Heart left ventricle (tissue), 16 donors: ENCODE measurements around the gene SRPX2. TPM values are rescaled to one million over a fixed set of nuclear protein-coding genes. Genes with fewer than 3 reads are reported as not detected.

Source experiments
- ATAC-seq, 4 donors: fragments of 200-7000 bp; cut with Tn5 transposase; one replicate each; pipeline ENCODE4 v1.9.1; 2020 to 2022; ENCODE audit warnings: moderate library complexity in 4 of 4, mild to moderate bottlenecking in 3 of 4, moderate number of reproducible peaks in 1 of 4
- DNase-seq, 5 donors: peaks; one replicate each; pipeline ENCODE4 v3.0.0-alpha.2; 2020
- H3K27ac ChIP-seq, 12 donors: fragments of 200-600 bp; sonication (generic) in 4 of 12; one replicate each; pipeline versions ENCODE4 v1.5.0 to v1.8.0; 2016 to 2022; ENCODE audit warnings: mild to moderate bottlenecking in 2 of 12
- H3K27me3 ChIP-seq, 9 donors: fragments of 200-600 bp; sonication (generic) in 2 of 9; one replicate each; pipeline versions ENCODE4 v1.5.1 to v1.8.0; 2016 to 2022; ENCODE audit warnings: mild to moderate bottlenecking in 3 of 9
- H3K36me3 ChIP-seq, 9 donors: fragments of 200-600 bp; sonication (generic) in 2 of 9; one replicate each; pipeline versions ENCODE4 v1.5.0 to v1.8.0; 2018 to 2022; ENCODE audit warnings: mild to moderate bottlenecking in 2 of 9
- H3K4me1 ChIP-seq, 12 donors: fragments of 200-600 bp; sonication (generic) in 4 of 12; one replicate each; pipeline versions ENCODE4 v1.5.0 to v1.8.0; 2016 to 2022; ENCODE audit warnings: mild to moderate bottlenecking in 3 of 12
- H3K4me3 ChIP-seq, 12 donors: fragments of 200-600 bp; sonication (generic) in 4 of 12; one replicate each; pipeline versions ENCODE4 v1.5.0 to v1.8.0; 2017 to 2022; ENCODE audit warnings: mild to moderate bottlenecking in 9 of 12, moderate library complexity in 4 of 12
- H3K9me3 ChIP-seq, 12 donors: fragments of 200-600 bp; sonication (generic) in 4 of 12; one replicate each; pipeline versions ENCODE4 v1.5.0 to v1.8.0; 2016 to 2022; ENCODE audit warnings: mild to moderate bottlenecking in 1 of 12
- CTCF ChIP-seq, 12 donors: fragments of 200-600 bp; sonication (generic) in 4 of 12; IDR thresholded peaks; one replicate each; pipeline versions ENCODE4 v1.5.0 to v1.8.0; 2018 to 2022; ENCODE audit warnings: antibody characterized with exemption in 12 of 12, mild to moderate bottlenecking in 5 of 12
- POLR2A ChIP-seq, 2 donors: fragments of 450-650 bp; IDR thresholded peaks; one replicate each; pipeline ENCODE4 v1.6.1; 2017; ENCODE audit warnings: antibody characterized with exemption in 2 of 2, mild to moderate bottlenecking in 2 of 2, moderate library complexity in 2 of 2
- WGBS, 4 donors: extraction: QIAGEN DNeasy Blood & Tissue Kit in 2 of 4; methylation state at CpG; one replicate each; pipeline versions ENCODE4 v1.1.5 to v1.1.7; 2013 to 2018; 5-methylcytosine and 5-hydroxymethylcytosine counted together
- intact Hi-C, 10 donors: fragments of 100-400 bp; cut with DNase I; formaldehyde crosslinking; loops; one replicate each; pipeline versions ENCODE4 v1.11.1 to v1.14.2; 2022
- polyA plus RNA-seq, 2 donors: library from polyadenylated mRNA; stranded (reverse); fragments of 200-250 nt; gene quantifications; one replicate each; pipeline ENCODE4 v1.2.3, GENCODE V29; 2013
- total RNA-seq, 9 donors: library from RNA; depleted of rRNA in 2 of 9; stranded (reverse); fragments of >200 nt in 2 of 9; fragmentation: NEBNext Ultra II Directional in 3 of 9; extraction: Animal tissue kit (Norgen Biotek cat#: 25700) in 3 of 9; gene quantifications; one replicate each; pipeline versions ENCODE4 v1.1.0 to v1.2.4, GENCODE V29; 2016 to 2023
- donor health status: ischemic (EF 13 %, LVEDD 7.1; RV severe dilation, severe dysfunction).
- donor health status: healthy with polysubstance abuse.
- donor health status: DM: no; HTN: yes; CAD: no.
- donor health status: DM: no; HTN: no; CAD: no.
- donor health status: ischemic (EF 25% LVEDD 6.9; RV normal size, moderate dysfunction).
- donor health status: ischemic (EF 25% LVEDD 5.7; RV mildly dilated, moderate dysfunction).
- donor health status: healthy.
- donor health status: DM: yes; HTN: yes; CAD: no.
- donor health status: ischemic (EF 35%, LVEDD 5.7; RV mildly dilated, moderate dysfunction).
- donor health status: nonischemic (EF 11% LVEDD 7.7; RV severe dilation, severe dysfunction).
- donor health status: DM: yes; HTN: yes; CAD: no.
- donor health status: PGD.
- donor health status: ischemic (EF 29% LVEDD 5.4; RV normal size, mild dysfunction).
- donor health status: nonischemic (EF 23%, LVEDD 6.1; RV moderate dilation, normal function).

SRPX2 gene
- total and polyA plus RNA-seq, 11 donors = 3.4 to 39.1 (median 10.5) TPM

GRCh38 chrX:100662170-100662569 lies 18.2 kb downstream of the SRPX2 start:
- TF ChIP-seq POLR2A (IDR thresholded peaks at IDR 0.05) (no peak), CTCF (IDR thresholded peaks at IDR 0.05) (no peak)
- Histone ChIP-seq H3K4me1 (peaks cover 0 to 3% (median 0%) of the 10 kb centered on the region in 12 donors), H3K27me3 (peaks cover 0 to 12% (median 0%) of the 10 kb centered on the region in 9 donors), H3K27ac (no peak overlapping the region), H3K36me3 (peaks cover 0 to 3% (median 0%) of the 10 kb centered on the region in 9 donors), H3K4me3 (no peak overlapping the region), H3K9me3 (no peaks in the 10 kb centered on the region)
- WGBS, 4 donors = 81 to 95% (median 91%) methylated on average over 13 of the region's 13 CpGs
- intact Hi-C loops = no loop called here
- ATAC-seq (no peak), DNase-seq (no peak)

GRCh38 chrX:100662796-100663195 lies 18.8 kb downstream of the SRPX2 start:
- intact Hi-C loops = no loop called here
- 74 to 90% (median 89%) methylated on average over 4 of the region's 4 CpGs for WGBS, 4 donors

DNA sequence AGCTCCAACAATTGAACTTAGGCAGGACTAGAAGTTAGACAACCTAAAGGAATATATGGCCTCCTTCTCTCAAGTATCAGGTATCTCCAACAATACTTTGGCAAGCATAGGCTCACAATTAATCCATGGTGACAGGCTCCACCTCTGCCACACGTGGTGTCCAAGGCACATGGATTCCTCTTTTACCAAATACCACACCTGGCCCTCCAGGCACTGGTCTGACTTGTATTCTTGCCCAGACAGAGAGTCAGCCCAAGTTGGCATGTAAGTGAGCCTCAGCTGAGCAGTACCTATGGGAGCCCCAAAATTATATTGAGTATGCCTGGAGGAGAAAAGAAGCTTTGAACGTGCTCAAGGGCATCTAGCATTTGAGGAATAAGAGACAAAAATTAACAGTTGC lies 19.6 kb downstream of the SRPX2 start:
- peaks cover 0 to 3% (median 0%) of the 10 kb centered on the region in 9 donors for H3K36me3 ChIP-seq
- H3K27me3 ChIP-seq = peaks cover 0 to 17% (median 0%) of the 10 kb centered on the region in 9 donors
- ATAC-seq (no peak), DNase-seq (no peak)
- H3K9me3 ChIP-seq = no peaks in the 10 kb centered on the region
- TF ChIP-seq POLR2A (IDR thresholded peaks at IDR 0.05) (no peak), CTCF (IDR thresholded peaks at IDR 0.05) (no peak)
- WGBS, 4 donors = 46 to 78% (median 61%) methylated on average over 2 of the region's 2 CpGs
- intact Hi-C loops = no loop called here
- H3K4me3 ChIP-seq = no peak overlapping the region
- H3K27ac ChIP-seq = no peak overlapping the region
- H3K4me1 ChIP-seq = peaks cover 0 to 3% (median 0%) of the 10 kb centered on the region in 12 donors

More at GRCh38 chrX:100662796-100663195, 18.8 kb downstream of the SRPX2 start:
- TF ChIP-seq CTCF (IDR thresholded peaks at IDR 0.05) (no peak), POLR2A (IDR thresholded peaks at IDR 0.05) (no peak)
- Histone ChIP-seq H3K27ac (no peak overlapping the region), H3K9me3 (no peaks in the 10 kb centered on the region), H3K4me1 (peaks cover 0 to 3% (median 0%) of the 10 kb centered on the region in 12 donors), H3K36me3 (peaks cover 0 to 3% (median 0%) of the 10 kb centered on the region in 9 donors), H3K27me3 (peaks cover 0 to 12% (median 0%) of the 10 kb centered on the region in 9 donors), H3K4me3 (no peak overlapping the region)
- ATAC-seq = no peak
- DNase-seq = no peak

DNA sequence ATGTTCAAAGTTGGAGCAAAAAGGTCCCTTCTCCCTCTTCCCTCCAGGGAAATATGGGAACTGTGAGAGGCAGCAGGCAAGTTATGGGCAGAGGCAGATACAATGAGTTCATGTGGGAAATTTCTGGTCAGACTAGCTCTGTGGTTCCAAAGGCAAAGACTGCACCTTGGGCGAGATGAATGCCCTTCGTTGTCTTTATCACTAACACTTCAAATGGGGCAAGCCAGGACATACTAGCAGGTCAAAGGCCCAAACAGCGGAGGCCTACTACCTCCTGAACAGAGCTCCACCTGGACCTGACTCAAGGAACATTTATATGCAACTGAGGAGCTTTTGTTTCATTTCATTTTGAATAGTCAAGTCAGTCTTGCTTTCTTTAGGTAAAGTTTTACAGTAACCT lies 29.0 kb downstream of the SRPX2 start:
- TF ChIP-seq CTCF (IDR thresholded peaks at IDR 0.05) = no peak
- TF ChIP-seq POLR2A (IDR thresholded peaks at IDR 0.05) = no peak
- intact Hi-C loops = loop anchor here in 2 of 10 donors (10.0 kb wide), 2 partner anchors 532 to 612 kb away; no protein-coding TSS in a partner anchor
- ATAC-seq (no peak), DNase-seq (no peak)
- peaks cover 0 to 38% (median 0%) of the 10 kb centered on the region in 9 donors for H3K27me3 ChIP-seq
- H3K4me1 ChIP-seq = peaks cover 0 to 11% (median 0%) of the 10 kb centered on the region in 12 donors
- WGBS, 4 donors = 61 to 90% (median 79%) methylated on average over 3 of the region's 3 CpGs
- H3K36me3 ChIP-seq = no peaks in the 10 kb centered on the region
- no peak overlapping the region for H3K4me3 ChIP-seq
- H3K27ac ChIP-seq = no peak overlapping the region
- H3K9me3 ChIP-seq = no peaks in the 10 kb centered on the region
